Upper lobe of left lung (tissue), 6 donors: ENCODE measurements around the gene GRIA1. TPM values are rescaled to one million over a fixed set of nuclear protein-coding genes. Genes with fewer than 3 reads are reported as not detected.
A peak's percentile ranks its signal among the peaks of the same experiment; 100 is the strongest.
"Not testable (repeated sequence)": the region's sequence is repeated elsewhere in the genome, so short reads cannot be mapped to it uniquely, and the experiment has no call there.

Source experiments
- ATAC-seq, 2 donors: fragments of 200-7000 bp; cut with Tn5 transposase; one replicate each; pipeline ENCODE4 v1.9.1; 2022; ENCODE audit warnings: mild to moderate bottlenecking in 2 of 2, moderate library complexity in 2 of 2; ENCODE audit not compliant: low FRiP score in 2 of 2
- DNase-seq, 2 donors: peaks; one replicate each; pipeline ENCODE4 v3.0.0-alpha.2; 2019 to 2020
- H3K27ac ChIP-seq, 4 donors: fragments of 200-600 bp; sonication (generic); one replicate each; pipeline ENCODE4 v1.5.1; 2016 to 2019
- H3K27me3 ChIP-seq, 4 donors: fragments of 200-600 bp; sonication (generic); one replicate each; pipeline ENCODE4 v1.5.1; 2017 to 2019
- H3K36me3 ChIP-seq, 4 donors: fragments of 200-600 bp; sonication (generic); one replicate each; pipeline ENCODE4 v1.5.1; 2016 to 2019
- H3K4me1 ChIP-seq, 4 donors: fragments of 200-600 bp; sonication (generic); one replicate each; pipeline ENCODE4 v1.5.1; 2018 to 2019
- H3K4me3 ChIP-seq, 4 donors: fragments of 200-600 bp; sonication (generic); one replicate each; pipeline ENCODE4 v1.5.1; 2017 to 2019; ENCODE audit warnings: mild to moderate bottlenecking in 2 of 4, moderate library complexity in 1 of 4
- H3K9me3 ChIP-seq, 4 donors: fragments of 200-600 bp; sonication (generic); one replicate each; pipeline ENCODE4 v1.5.1; 2018 to 2019
- EP300 ChIP-seq, 4 donors: sonication (generic); formaldehyde crosslinking; IDR thresholded peaks; one replicate each; pipeline ENCODE4 v1.5.1; 2017; ENCODE audit warnings: antibody characterized with exemption in 4 of 4, control low read depth in 2 of 4
- POLR2A ChIP-seq, 4 donors: fragments of 450-650 bp; IDR thresholded peaks; one replicate each; pipeline ENCODE4 v1.5.1; 2016 to 2017; ENCODE audit warnings: antibody characterized with exemption in 4 of 4, mild to moderate bottlenecking in 2 of 4
- POLR2AphosphoS5 ChIP-seq, 2 donors: sonication (generic); formaldehyde crosslinking; IDR thresholded peaks; one replicate each; pipeline ENCODE4 v1.5.1; 2017; ENCODE audit warnings: antibody characterized with exemption in 2 of 2
- WGBS, 2 donors: methylation state at CpG; one replicate each; pipeline ENCODE4 v1.1.5; 2017 to 2018; 5-methylcytosine and 5-hydroxymethylcytosine counted together
- total RNA-seq, 6 donors: library from RNA; depleted of rRNA in 4 of 6; stranded (reverse); fragments of >200 nt in 4 of 6; gene quantifications; one replicate each; pipeline versions ENCODE4 v1.1.0 to v1.2.1, GENCODE V29; 2016 to 2021
- TF ChIP-seq, protein P1 (sequence below), 6 experiments: fragments of 450-650 bp in 4 of 6; fragments of 200-600 bp in 2 of 6; sonication (generic) in 2 of 6; IDR thresholded peaks; one replicate each; pipeline ENCODE4 v1.5.1; 2016 to 2019; ENCODE audit warnings: antibody characterized with exemption in 6 of 6
- donor health status: DM: no; HTN: no; CAD: no; lungs with moderate emphysema.
- donor health status: DM: no; HTN: yes; CAD: no; lungs with severe emphysema.

Gene GRIA1
- total RNA-seq, 6 donors from 2014 or later, result 4.3 to 17.8 (median 9.3) TPM

DNA sequence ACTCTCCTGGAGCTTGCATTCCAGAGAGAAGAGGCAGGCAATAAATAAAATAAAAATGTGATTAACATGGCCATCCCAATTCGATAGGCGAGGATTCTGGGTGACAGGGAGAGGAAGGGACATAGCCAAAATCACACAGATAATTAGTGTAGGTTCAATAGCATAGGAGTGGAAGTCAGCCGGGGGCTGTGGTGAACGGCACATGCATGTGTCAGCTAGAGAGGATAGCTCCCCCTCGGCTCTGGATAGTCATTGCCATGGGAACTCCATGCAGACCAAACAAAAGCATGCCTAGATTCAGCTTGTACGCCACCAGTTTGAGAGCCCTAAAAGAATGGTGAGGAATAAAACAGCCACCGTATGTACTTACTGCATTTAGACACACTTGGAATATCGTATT is 223.5 kb downstream of the GRIA1 start:
- H3K27me3 ChIP-seq, result no peaks in the 10 kb centered on the region
- H3K4me3 ChIP-seq, result no peak overlapping the region
- ATAC-seq (no peak), DNase-seq (no peak)
- no peaks in the 10 kb centered on the region for H3K9me3 ChIP-seq
- no peaks in the 10 kb centered on the region for H3K4me1 ChIP-seq
- no peaks in the 10 kb centered on the region for H3K36me3 ChIP-seq
- no peak overlapping the region for H3K27ac ChIP-seq
- TF ChIP-seq EP300 (IDR thresholded peaks at IDR 0.05), result no peak
- no peak for TF ChIP-seq POLR2AphosphoS5 (IDR thresholded peaks at IDR 0.05)
- TF ChIP-seq, protein P1, sequence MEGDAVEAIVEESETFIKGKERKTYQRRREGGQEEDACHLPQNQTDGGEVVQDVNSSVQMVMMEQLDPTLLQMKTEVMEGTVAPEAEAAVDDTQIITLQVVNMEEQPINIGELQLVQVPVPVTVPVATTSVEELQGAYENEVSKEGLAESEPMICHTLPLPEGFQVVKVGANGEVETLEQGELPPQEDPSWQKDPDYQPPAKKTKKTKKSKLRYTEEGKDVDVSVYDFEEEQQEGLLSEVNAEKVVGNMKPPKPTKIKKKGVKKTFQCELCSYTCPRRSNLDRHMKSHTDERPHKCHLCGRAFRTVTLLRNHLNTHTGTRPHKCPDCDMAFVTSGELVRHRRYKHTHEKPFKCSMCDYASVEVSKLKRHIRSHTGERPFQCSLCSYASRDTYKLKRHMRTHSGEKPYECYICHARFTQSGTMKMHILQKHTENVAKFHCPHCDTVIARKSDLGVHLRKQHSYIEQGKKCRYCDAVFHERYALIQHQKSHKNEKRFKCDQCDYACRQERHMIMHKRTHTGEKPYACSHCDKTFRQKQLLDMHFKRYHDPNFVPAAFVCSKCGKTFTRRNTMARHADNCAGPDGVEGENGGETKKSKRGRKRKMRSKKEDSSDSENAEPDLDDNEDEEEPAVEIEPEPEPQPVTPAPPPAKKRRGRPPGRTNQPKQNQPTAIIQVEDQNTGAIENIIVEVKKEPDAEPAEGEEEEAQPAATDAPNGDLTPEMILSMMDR (IDR thresholded peaks at IDR 0.05), result no peak
- no peak for TF ChIP-seq POLR2A (IDR thresholded peaks at IDR 0.05)
- 76 to 84% methylated on average over 8 of the region's 8 CpGs for WGBS, 2 donors

DNA sequence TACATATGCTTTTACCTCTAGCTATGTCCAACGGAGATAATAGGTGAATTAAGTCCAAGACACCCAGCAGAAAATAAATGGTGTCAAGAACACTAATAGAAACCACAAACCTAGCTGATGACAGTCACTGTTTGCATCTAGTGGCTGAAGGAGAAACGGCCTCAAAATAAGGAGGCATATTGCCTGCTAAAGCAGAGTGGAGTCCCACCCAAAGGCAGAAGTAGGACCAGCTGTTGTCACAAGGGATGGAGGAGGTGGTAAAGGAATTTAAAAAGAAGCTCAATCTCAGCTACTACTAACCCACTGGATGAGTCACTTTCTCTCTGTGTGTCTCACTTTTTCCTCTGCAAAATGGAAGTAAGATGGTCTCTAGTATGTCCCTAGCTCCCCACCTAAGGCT is 224.3 kb downstream of the GRIA1 start:
- no peak for DNase-seq
- ATAC-seq, result no peak
- no peaks in the 10 kb centered on the region for H3K4me1 ChIP-seq
- H3K27ac ChIP-seq, result no peak overlapping the region
- H3K9me3 ChIP-seq, result no peaks in the 10 kb centered on the region
- no peaks in the 10 kb centered on the region for H3K36me3 ChIP-seq
- no peak overlapping the region for H3K4me3 ChIP-seq
- no peaks in the 10 kb centered on the region for H3K27me3 ChIP-seq
- 77 to 88% methylated on average over 2 of the region's 2 CpGs for WGBS, 2 donors
- no peak for TF ChIP-seq POLR2AphosphoS5 (IDR thresholded peaks at IDR 0.05)
- no peak for TF ChIP-seq POLR2A (IDR thresholded peaks at IDR 0.05)
- TF ChIP-seq, protein P1 (IDR thresholded peaks at IDR 0.05), result no peak
- no peak for TF ChIP-seq EP300 (IDR thresholded peaks at IDR 0.05)

DNA sequence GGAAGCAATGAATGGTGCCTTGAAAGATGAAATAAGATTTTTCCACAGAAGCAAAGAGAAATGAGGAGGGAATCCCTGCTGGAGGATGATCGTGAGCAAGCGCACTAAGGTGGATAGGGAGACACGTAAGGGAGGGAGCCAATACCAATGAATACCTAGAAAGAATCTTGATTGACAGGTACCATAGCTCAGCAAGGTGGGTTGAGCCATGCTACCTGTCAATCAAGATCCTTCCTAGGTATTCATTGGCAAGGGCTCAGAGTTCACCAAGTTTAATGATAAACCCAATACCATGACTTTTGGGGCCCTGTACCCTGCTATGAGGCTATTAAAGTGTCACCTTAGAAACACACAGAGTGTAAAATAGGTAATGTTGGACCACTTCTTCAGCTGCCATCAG is 226.8 kb downstream of the GRIA1 start:
- H3K9me3 ChIP-seq, result no peaks in the 10 kb centered on the region
- TF ChIP-seq POLR2AphosphoS5 (IDR thresholded peaks at IDR 0.05) (no peak), POLR2A (IDR thresholded peaks at IDR 0.05) (no peak), EP300 (IDR thresholded peaks at IDR 0.05) (no peak)
- TF ChIP-seq, protein P1 (IDR thresholded peaks at IDR 0.05), result no peak
- no peak overlapping the region for H3K27ac ChIP-seq
- DNase-seq (no peak), ATAC-seq (no peak)
- H3K27me3 ChIP-seq, result no peaks in the 10 kb centered on the region
- H3K4me1 ChIP-seq, result no peaks in the 10 kb centered on the region
- no peaks in the 10 kb centered on the region for H3K36me3 ChIP-seq
- 90 to 98% methylated on average over 3 of the region's 3 CpGs for WGBS, 2 donors
- no peak overlapping the region for H3K4me3 ChIP-seq

DNA sequence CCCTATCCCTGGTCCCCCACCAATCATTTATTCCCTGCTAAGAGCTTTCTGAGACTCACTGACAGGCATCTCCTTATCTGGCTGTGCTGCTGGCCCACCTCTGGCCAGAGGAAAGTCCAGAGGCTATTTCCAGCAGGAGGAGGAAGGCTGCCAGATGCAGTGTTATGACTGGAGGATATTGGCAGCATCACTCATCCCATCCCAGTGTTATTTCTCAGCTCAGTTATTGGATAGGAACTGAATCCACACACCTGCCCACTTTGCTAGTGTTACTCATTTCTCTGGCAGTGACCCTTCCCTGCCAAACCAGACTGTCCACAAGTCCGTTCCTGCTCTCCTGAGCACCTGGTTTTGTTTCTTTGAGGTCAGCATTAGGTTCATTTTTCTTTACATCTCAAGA is 228.2 kb downstream of the GRIA1 start:
- WGBS, 2 donors, result 50 to 56% methylated on average over 1 of the region's 1 CpG
- no peak overlapping the region for H3K4me3 ChIP-seq
- H3K27me3 ChIP-seq, result no peaks in the 10 kb centered on the region
- DNase-seq, result no peak
- ATAC-seq, result no peak
- H3K36me3 ChIP-seq, result no peaks in the 10 kb centered on the region
- no peaks in the 10 kb centered on the region for H3K4me1 ChIP-seq
- H3K27ac ChIP-seq, result no peak overlapping the region
- no peaks in the 10 kb centered on the region for H3K9me3 ChIP-seq
- TF ChIP-seq, protein P1 (IDR thresholded peaks at IDR 0.05), result no peak
- TF ChIP-seq POLR2A (IDR thresholded peaks at IDR 0.05) (no peak), POLR2AphosphoS5 (IDR thresholded peaks at IDR 0.05) (no peak), EP300 (IDR thresholded peaks at IDR 0.05) (no peak)

DNA sequence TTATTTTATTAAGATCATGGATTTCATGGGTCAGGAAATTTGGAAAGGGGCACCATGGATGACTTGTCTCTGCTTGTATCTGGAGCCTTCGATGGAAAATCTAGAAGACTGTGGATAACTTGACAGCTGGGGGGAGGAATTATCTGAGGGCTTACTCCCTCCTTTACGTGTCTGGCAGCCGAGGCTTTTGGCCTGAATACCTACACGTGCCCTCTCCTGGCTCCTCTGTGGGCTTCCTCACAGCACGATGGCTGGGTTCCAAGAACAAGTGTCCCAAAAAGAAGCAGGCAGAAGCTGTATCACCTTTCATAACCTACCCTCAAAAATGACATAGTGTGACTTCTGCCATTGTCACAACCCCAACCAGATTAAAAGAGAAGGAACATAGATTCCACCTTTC is 228.9 kb downstream of the GRIA1 start:
- Histone ChIP-seq H3K4me3 (no peak overlapping the region), H3K27ac (no peak overlapping the region), H3K36me3 (no peaks in the 10 kb centered on the region), H3K27me3 (no peaks in the 10 kb centered on the region), H3K4me1 (no peaks in the 10 kb centered on the region), H3K9me3 (no peaks in the 10 kb centered on the region)
- ATAC-seq (no peak), DNase-seq (no peak)
- TF ChIP-seq POLR2A (IDR thresholded peaks at IDR 0.05) (no peak), EP300 (IDR thresholded peaks at IDR 0.05) (no peak), POLR2AphosphoS5 (IDR thresholded peaks at IDR 0.05) (no peak)
- TF ChIP-seq, protein P1 (IDR thresholded peaks at IDR 0.05), result no peak
- WGBS, 2 donors, result 75 to 77% methylated on average over 5 of the region's 5 CpGs

DNA sequence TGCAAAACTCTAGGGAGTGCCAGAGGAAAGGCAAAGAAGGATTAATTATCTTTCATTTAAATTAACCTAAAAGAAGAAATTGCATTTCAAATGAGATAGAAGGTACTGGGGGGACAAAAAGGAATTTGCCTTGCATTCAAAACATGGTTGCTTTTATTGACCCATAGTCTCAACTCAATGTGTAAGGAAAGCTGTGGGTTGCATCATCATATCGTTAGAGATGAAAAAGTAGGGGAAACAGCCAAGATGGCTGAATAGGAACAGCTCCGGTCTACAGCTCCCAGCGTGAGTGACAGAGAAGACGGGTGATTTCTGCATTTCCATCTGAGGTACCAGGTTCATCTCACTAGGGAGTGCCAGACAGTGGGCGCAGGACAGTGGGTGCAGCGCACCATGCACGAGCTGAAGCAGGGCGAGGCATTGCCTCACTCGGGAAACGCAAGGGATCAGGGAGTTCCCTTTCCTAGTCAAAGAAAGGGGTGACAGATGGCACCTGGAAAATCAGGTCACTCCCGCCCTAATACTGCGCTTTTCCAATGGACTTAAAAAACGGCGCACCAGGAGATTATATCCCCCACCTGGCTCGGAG is 232.6 kb downstream of the GRIA1 start:
- not testable (repeated sequence) for ATAC-seq, H3K27ac ChIP-seq, H3K9me3 ChIP-seq, H3K4me3 ChIP-seq, H3K27me3 ChIP-seq, H3K36me3 ChIP-seq, H3K4me1 ChIP-seq
- 87 to 93% methylated on average over 11 to 15 of the region's 15 CpGs for WGBS, 2 donors
- DNase-seq, result peak in 1 of 2 donors; percentile 11
